GM18498 (cell line): ENCODE measurements around the gene MARK2.

ENCODE experiments used
- ATAC-seq: cut with Tn5 transposase; IDR thresholded peaks from one replicate; pipeline ENCODE4 v1.9.1; 2021; ENCODE audit warnings: mild to moderate bottlenecking, moderate library complexity; ENCODE audit not compliant: unreplicated experiment

The MARK2 gene

GRCh38 chr11:63829823-63830489 lies 9.0 kb upstream of the MARK2 start:
- ATAC-seq, result no peak

DNA sequence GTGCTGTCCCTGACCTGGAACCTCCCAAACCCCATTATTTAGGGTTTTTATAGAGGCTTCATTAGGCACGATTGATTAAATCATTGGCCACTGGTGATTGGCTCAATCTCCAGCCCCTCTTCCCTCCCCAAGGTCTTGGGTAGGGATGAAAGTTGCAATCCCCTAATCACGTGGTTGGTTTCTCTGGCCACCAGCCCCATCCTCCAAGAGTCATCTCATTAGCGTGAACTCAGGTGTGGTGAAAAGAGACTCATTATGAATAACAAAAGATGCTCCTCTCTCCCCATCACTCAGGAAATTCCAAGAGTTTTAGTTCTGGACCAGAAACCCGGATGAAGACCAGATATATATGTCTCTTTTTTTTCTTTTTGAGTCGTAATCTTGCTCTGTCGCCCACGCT lies 7.6 kb upstream of the MARK2 start:
- ATAC-seq, result no peak

GRCh38 chr11:63832336-63832735 lies 6.6 kb upstream of the MARK2 start:
- ATAC-seq, result no peak

DNA sequence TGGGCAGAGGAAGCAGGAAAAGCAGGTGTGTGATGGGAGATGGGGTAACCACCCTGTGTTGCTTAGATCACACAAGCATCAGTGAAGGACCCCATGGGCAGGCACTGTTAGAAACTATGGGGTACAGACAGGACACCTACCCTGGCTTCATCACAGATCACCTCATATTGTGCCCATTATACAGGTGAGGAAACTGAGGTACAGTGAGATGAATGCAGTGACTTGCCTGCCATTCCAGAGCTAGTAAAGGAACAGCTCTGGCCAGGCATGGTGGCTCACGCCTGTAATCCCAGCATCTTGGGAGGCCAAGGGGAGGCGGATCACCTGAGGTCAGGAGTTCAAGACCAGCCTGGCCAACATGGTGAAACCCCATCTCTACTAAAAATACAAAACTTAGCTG lies 5.9 kb upstream of the MARK2 start:
- no peak for ATAC-seq

DNA sequence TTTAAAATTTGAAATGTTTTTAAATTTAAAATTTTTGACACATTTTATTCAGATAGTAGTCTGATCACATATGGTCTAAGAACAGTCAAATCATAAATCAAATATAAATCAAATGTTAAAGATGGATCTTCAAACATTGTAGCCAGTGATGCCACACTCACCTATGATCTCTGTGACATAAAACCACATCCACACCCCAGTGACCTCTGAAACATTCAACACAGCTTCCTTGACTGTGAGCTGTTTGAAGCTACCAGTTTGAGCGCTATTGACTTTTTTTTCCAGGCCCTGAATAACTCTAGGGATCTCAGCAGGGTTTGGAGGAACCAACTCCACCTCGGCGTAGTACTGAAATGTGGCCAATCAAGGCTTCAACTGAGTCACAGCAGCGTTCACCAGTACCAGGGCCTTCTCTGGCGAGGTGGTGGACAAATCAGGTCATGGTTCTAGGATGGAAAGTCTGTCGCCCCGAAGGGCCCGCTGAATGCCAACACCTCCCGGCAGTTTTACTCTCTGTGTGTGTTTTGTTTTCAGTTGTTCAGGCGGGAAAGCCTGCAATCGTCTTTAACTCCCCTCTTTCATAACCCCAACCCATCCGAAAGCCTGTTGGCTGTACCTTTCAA lies 4.3 kb upstream of the MARK2 start:
- ATAC-seq, result no peak

DNA sequence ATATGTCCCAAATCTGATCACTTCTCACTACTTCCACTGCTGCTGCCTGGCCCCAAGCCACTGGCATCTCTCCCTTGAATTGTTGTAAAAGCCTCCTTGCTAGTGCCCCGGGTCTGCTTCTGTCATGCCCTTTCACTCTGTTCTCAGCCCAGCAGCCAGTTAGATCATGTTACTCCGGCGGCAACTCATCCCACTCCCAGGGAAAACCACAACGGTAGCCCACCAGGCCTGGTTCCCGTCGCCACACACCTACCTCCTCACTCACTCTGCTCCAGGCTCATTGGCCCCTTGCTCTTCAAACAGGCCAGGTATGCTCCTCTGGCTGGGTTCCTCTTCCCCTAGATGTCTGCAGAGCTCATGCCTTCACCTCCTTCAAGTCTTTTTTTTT lies 3.8 kb upstream of the MARK2 start:
- no peak for ATAC-seq

GRCh38 chr11:63837027-63837688 lies 1.8 kb upstream of the MARK2 start:
- no peak for ATAC-seq

DNA sequence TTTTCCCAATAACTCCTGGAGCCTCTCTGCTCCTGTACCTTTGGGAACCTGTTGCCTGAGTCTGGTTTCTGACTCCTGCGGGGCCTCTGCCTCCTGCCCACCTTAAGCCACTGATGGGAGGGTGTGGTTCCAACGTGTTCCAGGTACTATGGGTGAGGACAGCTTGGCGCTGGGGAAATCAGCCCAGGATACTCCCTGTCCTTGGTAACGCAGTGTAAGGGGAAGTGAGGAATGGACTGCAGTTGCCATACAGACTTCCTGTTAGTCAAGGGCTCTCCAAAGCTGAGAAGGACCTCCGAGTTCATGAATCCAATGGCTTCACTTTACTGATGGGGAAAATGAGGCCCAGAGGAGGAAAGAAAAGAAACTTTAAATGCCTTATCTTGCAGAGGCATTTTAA lies 1.2 kb upstream of the MARK2 start:
- ATAC-seq, result no peak

DNA sequence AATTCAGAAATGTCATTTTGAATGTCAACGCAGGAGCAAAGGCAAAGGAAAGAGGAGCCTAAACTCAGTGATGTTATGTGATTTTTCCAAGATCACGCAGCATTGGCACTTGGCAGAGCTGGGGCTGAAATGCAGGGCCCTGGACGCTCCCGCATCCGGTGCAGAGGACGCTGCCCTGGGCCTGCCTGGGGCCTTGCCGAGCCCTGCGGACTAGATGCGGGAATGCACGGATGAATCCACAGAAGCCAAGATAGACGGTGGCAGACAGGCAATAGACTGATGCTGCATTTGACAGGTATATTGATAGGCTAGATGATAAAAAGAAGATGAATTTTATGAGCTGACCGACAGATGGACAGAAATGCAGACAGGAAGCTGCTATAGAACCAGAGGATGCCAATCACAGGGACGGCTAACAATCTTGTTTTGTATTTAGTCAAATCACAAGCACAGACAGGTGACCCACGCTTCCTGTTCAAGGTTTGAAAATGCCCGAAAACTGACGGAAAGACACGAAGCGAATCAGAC lies 696 bp upstream of the MARK2 start:
- no peak for ATAC-seq

DNA sequence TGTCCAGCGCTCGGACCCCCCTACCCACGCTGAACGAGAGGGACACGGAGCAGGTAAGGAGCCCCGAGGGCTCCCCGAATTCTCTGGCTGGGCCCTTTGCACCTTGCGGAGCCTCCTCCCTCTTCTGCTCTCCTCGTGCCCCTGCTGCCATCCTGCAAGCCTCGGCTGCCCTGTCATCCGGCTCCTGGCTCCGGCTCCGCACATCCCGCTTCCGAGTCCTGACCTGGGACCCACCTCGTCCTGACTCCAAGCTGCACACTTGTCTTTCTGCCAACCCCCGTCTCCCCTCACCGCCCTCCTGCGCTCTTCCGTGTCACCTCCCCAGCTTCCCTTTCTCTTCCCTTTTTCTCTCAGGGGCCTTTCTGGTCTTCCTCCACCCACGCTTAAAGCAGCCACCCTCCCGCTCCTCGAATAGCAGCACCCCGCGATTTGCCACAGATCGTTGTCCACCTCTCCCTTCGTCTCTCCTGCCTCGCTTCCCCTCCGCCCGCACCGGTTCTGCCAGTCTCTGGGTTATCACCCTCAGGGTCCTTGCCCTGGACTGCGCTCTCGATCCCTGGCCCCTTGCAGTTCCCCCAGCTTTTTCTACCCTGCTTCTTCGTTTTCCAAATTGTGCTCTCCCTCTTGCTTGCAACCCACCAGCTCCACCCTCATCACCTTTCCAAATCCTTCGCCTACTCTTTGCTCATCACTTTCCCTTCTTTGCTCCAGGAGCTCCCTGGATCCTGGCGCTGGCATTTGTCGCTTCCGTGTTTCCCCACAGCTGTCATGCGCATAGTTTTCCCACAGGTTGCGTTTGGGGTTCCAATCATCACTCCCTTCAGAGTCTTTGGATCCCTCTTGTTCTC lies 822 bp downstream of the MARK2 start:
- no peak for ATAC-seq

DNA sequence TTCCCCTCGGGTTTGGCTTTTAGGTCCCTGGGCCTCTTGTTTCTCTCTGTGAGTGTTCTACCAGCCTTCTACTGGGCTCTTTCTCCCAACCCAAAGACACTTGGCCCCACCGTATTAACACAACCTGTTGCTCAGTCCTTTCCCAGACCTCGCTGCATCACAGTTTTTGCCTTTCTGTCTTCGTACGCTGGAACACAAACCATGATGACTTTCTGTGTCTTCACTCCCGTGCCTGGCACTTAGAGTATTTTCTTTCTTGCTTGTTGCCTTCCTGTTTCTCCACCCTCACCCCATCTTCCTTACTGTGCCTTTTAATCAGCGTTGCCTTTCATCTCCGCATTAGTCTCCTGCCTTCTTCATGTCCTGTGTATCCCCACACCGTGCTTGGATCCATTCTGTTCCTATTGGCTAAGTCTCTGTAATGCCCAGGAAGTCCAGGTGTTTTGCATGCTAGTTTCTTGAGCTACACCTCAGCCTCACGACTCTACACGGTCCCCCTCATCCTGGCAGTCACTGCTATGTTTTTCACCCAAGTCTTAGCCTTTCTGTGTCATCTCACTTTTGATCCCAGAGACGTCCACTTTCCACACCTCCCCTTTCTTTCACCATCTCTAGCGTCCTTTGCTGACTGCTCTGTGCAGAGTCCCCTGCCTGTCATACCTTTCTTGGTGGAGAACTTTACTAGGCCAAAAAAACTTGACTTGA lies 1.6 kb downstream of the MARK2 start:
- ATAC-seq, result no peak

DNA sequence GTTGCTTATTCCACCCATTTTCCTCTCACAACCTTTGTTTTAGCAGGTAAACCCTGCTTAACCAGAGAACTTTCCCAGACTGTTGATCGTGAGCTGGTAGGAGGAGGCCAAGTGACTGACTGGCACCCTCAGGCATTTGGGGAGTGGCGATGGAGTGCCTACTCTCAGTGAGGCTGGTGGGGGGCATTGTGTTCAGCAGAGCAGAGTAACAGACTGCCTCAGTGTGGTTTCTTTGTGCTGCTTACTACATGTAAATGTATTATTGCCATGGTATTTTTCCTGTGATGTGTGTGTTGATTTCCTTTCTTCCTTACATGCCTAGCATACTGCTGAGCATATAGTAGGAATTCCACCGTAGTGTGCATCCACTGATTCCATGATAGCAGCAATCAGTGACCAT lies 2.6 kb downstream of the MARK2 start:
- no peak for ATAC-seq

GRCh38 chr11:63843041-63843440 lies 4.1 kb downstream of the MARK2 start:
- no peak for ATAC-seq

DNA sequence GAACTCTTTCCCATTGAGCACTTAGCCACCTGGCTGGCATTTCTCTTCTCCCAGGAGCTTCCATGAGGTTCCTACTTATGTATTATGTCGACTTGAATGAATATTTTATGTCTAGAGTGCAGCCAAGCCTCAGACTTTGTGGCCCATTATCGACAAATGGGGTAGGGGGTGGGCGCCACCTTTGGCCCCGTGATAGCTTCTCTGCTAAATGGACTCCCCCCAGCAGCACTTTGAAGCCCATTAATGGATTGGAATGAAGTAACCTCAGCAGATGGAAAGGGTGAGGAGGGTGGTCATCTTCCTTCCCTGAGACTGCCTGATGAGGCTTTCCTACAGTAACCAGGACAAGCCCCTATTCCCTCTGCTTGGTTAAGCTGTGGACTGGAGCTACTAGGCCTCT lies 5.9 kb downstream of the MARK2 start:
- ATAC-seq, result no peak

DNA sequence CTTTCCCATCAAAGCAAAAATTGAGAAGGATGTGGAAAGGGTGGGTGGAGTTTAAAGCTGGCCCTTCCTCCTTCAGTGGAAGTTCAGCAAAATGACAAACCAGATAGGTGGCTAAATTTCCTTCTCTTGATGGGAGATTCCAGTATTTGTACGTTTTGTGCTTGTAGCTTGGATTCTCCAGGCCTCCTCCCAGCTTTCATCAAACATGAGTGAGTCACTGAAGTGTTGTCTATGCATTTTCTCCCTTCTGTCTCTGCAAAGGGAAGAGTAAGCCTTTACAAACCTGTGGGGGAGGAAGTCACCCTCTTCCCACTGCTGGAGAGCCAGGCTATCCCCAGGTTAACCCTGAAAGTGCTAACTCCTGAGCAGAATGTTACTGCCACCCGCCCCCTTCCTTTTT lies 6.4 kb downstream of the MARK2 start:
- no peak for ATAC-seq

- no peak for ATAC-seq
Observed at GRCh38 chr11:63845911-63846310, 7.0 kb downstream of the MARK2 start.

GRCh38 chr11:63846897-63847296 lies 8.0 kb downstream of the MARK2 start:
- no peak for ATAC-seq

- no peak for ATAC-seq
Observed at GRCh38 chr11:63847363-63847762, 8.5 kb downstream of the MARK2 start.

DNA sequence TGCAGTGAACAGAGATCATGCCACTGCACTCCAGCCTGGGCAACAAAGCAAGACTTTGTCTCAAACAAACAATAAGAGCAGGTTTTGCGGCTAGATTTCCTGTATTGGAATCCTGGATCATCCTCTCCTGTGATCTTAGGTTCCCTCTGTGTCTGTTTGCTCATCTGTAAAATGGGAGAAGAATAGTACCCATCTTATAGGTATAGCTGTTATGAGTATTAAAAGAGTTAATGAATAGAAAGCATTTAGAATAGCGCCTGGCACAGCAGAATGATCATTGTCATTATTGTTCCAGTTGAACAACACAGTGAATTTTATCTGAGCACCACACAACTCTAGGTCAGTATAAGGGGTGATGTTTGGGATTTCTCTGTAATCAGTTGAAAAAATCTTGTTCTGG lies 10.8 kb downstream of the MARK2 start:
- ATAC-seq, result no peak

- no peak for ATAC-seq
Observed at GRCh38 chr11:63850920-63851319, 12.0 kb downstream of the MARK2 start.

DNA sequence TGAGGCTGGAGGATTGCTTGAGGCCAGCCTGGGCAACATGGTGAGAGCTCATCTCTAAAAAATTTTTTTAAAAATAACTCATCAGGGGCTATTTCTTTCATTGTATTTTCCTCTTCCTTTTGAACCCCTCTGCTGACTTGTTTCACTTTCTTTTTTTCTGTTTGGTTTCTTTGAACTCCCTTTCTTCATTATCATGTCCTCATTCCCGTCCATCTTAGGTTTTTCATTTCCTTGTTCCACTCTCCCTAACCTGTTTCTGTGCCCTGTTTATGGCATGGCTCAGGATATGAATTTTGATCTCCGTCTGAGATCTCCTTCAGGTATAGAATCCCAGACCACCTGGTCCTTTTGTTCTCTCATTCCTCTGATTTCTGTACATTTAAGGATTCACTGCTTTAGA lies 12.5 kb downstream of the MARK2 start:
- no peak for ATAC-seq
